Measurements from ENCODE around the gene ENO2.

Gene ENO2

GRCh38 chr12:6944381-6945186 lies 30.2 kb downstream of the ENO2 start:
- peak; percentile 94 to 96 for DNase-seq (ENCODE audit: low read depth in 2 of 2)
- peak; percentile 88 for TF ChIP-seq CTCF (IDR thresholded peaks at IDR 0.05; ENCODE audit: low read depth, low read length)
- peak overlapping the region; percentile 80 to 83 for H3K4me3 ChIP-seq (replicated peaks in 1 of 2; ENCODE audit: low read depth in 2 of 2, low read length in 2 of 2)

DNA sequence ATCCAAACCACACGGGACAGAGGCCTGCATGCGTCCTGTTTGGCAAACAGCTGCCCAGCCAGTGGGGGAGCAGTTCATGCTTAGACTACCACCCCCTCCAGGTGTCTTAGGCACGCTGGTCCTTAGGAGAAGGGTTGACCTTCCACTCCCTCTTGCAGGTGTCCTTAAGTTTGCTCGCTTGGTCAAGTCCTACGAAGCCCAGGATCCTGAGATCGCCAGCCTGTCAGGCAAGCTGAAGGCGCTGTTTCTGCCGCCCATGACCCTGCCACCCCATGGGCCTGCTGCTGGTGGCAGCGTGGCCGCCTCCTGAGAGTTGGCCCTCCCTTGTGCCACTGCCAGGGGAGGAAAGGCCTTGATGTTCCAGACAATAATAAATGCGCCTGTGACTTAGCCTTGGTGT lies 31.2 kb downstream of the ENO2 start:
- H3K4me3 ChIP-seq (replicated peaks in 1 of 2; ENCODE audit: low read depth in 2 of 2, low read length in 2 of 2) = no peak overlapping the region
- DNase-seq (ENCODE audit: low read depth in 2 of 2) = no peak

GRCh38 chr12:6946033-6946919 lies 31.9 kb downstream of the ENO2 start:
- DNase-seq (ENCODE audit: low read depth in 2 of 2) = no peak
- no peak for TF ChIP-seq CTCF (IDR thresholded peaks at IDR 0.05; ENCODE audit: low read depth, low read length)
- no peak overlapping the region for H3K4me3 ChIP-seq (replicated peaks in 1 of 2; ENCODE audit: low read depth in 2 of 2, low read length in 2 of 2)

More for the DNA sequence above, 31.2 kb downstream of the ENO2 start:
- no peak for TF ChIP-seq CTCF (IDR thresholded peaks at IDR 0.05; ENCODE audit: low read depth, low read length)

DNA sequence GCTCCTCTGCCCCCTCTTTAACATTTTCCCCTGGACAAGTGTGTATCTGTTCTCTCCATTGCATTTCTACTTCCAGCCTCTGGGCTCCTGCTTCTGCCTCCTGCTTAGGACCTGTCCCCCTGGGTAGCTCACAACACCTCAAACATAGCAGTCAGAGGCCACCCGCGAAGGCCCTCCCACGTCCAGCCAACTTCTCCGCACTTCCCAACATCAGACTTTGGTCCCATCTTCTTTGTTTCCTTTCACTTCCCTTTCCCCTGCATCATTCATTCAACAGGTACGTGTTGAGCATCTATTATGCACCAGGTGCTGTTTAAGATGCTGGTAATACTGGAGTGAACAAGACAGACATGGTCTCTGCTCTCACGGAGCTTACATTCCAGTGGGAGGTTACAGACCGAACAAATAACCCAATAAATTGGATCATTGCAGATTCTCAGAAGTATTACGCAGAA lies 32.6 kb downstream of the ENO2 start:
- TF ChIP-seq CTCF (IDR thresholded peaks at IDR 0.05; ENCODE audit: low read depth, low read length) = no peak
- H3K4me3 ChIP-seq (replicated peaks in 1 of 2; ENCODE audit: low read depth in 2 of 2, low read length in 2 of 2) = no peak overlapping the region
- no peak for DNase-seq (ENCODE audit: low read depth in 2 of 2)

- no peak overlapping the region for H3K4me3 ChIP-seq (replicated peaks in 1 of 2; ENCODE audit: low read depth in 2 of 2, low read length in 2 of 2)
- no peak for DNase-seq (ENCODE audit: low read depth in 2 of 2)
- no peak for TF ChIP-seq CTCF (IDR thresholded peaks at IDR 0.05; ENCODE audit: low read depth, low read length)
Measured at GRCh38 chr12:6947615-6948014, 33.2 kb downstream of the ENO2 start.

DNA sequence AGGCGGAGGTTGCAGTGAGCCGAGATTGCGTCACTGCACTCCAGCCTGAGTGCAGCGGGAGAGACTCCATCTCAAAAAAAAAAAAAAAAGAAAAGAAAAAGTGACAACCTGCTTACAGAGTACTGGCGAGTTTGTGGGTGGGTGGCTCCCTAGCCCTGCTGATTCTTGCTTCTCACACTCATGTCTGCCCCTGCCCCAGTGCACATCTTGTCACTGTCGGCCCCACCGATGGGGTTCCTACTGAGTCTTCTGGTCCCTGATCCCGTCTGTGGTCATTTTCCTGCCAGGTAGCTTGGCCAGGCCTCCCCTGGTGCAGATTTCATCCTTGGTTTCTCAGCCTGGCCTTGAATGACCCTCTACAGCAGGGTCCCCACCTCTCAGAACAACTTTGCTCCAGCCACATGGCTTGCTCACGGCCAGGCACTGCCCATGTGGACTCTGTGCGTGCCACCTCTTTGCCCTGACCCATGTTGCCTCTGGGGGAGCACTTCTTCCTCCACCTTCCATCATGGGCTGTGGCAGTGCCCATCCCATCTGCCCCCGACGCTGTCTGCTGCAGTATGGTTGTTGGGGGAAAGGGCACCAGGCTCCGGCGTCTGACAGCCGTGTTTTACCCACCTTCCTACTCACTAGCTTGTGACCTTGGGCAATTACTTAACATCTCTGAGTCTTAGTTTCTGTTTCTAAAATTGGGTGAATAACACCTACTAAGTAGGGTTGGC lies 34.7 kb downstream of the ENO2 start:
- DNase-seq (ENCODE audit: low read depth in 2 of 2) = no peak
- peak; percentile 5 for TF ChIP-seq CTCF (IDR thresholded peaks at IDR 0.05; ENCODE audit: low read depth, low read length)
- H3K4me3 ChIP-seq (replicated peaks in 1 of 2; ENCODE audit: low read depth in 2 of 2, low read length in 2 of 2) = no peak overlapping the region
